VCaP (cell line): ENCODE data around the gene MPDU1.
A peak's percentile ranks its signal among the peaks of the same experiment; 100 is the strongest.

Experiments used
- H3K27ac ChIP-seq: fragments of 450-650 bp; 2 replicates; pipeline ENCODE4 v1.5.1; 2017
- TF ChIP-seq, protein P1 (sequence below): fragments of 450-650 bp; conservative IDR thresholded peaks from 2 replicates; pipeline ENCODE4 v1.5.1; 2017; ENCODE audit warnings: mild to moderate bottlenecking, moderate library complexity

The MPDU1 gene

DNA sequence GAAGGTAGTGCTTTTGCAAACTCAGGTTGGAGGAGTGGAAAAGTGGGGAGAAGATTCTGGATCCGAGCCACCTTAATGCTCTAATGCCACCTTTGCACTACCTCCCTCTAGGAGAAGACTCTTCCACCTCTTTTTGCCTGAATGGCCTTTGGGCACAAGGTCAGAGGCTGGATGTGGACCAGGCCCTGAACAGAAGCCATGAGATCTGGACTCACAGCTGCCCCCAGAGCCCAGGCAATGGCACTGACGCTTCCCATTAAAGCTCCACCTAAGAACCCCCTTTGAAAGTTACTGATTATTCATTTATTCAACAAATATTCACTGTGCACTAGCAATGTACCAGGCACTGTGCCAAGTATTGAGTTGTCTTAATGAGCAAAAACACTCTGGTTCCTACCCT is 49.4 kb downstream of the MPDU1 start:
- no peak overlapping the region for H3K27ac ChIP-seq

DNA sequence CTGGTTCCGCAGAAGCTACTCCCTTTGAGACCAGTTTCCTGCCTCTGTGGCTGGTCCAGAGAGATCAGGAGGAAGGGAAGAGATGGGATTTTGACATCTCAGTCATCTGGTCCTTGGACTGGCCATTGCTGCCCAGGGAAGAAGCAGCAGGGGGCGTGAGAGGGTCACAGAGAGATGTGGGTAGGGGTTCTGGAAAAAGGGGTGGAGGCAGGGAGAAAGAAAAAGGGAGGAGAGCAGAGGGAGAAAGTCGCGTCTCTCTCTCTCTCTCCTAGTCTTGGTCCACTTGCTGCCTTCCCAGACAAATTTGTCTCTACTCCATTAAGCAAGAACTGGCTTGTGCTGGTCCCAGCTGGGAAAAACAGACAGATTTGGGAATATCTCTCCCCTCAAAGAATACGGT is 50.7 kb downstream of the MPDU1 start:
- TF ChIP-seq, protein P1, sequence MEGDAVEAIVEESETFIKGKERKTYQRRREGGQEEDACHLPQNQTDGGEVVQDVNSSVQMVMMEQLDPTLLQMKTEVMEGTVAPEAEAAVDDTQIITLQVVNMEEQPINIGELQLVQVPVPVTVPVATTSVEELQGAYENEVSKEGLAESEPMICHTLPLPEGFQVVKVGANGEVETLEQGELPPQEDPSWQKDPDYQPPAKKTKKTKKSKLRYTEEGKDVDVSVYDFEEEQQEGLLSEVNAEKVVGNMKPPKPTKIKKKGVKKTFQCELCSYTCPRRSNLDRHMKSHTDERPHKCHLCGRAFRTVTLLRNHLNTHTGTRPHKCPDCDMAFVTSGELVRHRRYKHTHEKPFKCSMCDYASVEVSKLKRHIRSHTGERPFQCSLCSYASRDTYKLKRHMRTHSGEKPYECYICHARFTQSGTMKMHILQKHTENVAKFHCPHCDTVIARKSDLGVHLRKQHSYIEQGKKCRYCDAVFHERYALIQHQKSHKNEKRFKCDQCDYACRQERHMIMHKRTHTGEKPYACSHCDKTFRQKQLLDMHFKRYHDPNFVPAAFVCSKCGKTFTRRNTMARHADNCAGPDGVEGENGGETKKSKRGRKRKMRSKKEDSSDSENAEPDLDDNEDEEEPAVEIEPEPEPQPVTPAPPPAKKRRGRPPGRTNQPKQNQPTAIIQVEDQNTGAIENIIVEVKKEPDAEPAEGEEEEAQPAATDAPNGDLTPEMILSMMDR: peak; percentile 32
- no peak overlapping the region for H3K27ac ChIP-seq

More for the DNA sequence above, 49.4 kb downstream of the MPDU1 start:
- TF ChIP-seq, protein P1: no peak

DNA sequence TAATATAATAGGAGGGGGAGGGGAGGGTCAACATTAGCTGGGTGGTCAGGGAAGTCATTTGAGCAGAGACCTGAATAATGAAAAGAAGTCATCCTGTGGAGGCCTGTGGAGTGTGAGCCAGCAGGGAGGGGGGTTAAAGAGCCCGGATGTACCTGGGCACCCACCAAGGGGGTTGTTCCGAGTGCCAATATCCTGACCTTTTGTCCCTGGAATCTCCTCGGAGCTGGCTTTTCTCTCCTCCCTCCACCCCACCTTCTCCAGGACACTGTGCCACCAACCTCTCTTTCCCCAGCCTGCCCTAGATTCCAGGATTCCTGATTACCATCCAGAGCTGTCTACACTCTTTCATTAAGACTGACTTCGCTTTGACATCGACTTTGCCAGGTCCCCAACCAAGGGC is 52.5 kb downstream of the MPDU1 start:
- TF ChIP-seq, protein P1: no peak
- no peak overlapping the region for H3K27ac ChIP-seq
